Measurements from ENCODE around the gene ETAA1.

GRCh38 chr2:67408346-67408745 is 11.2 kb downstream of the ETAA1 start:
- TF ChIP-seq CTCF (IDR thresholded peaks at IDR 0.05; ENCODE audit: low read length) (no peak), EZH2 (IDR thresholded peaks at IDR 0.05; ENCODE audit: borderline replicate concordance, low read length) (no peak)

Data from OCI-LY1 (cell line).